ENCODE results near the gene ATXN10.

DNA sequence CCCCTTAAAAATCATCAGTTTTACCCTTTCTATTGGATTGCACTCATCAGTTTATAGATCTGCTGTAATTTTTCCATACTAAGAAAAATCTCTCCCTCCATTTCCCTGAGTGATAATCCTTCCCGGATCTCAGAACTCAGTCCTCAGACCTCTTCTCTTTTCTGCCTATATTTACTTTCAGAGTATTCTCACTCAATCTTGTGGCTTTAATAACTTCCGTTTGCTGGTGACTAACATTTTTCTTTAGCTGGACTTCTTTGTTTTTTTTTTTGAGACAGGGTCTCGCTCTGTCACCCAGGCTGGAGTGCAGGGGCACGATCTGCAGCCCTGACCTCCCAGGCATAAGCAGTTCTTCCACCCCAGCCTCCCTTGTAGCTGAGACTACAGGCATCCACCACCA, 10.4 kb downstream of the ATXN10 start:
- TF ChIP-seq ARNT (IDR thresholded peaks at IDR 0.05) = no peak
- no peak for TF ChIP-seq CTBP1 (IDR thresholded peaks at IDR 0.05; ENCODE audit: borderline replicate concordance)
- TF ChIP-seq ELF4 (IDR thresholded peaks at IDR 0.05) = no peak
- TF ChIP-seq, protein P1, sequence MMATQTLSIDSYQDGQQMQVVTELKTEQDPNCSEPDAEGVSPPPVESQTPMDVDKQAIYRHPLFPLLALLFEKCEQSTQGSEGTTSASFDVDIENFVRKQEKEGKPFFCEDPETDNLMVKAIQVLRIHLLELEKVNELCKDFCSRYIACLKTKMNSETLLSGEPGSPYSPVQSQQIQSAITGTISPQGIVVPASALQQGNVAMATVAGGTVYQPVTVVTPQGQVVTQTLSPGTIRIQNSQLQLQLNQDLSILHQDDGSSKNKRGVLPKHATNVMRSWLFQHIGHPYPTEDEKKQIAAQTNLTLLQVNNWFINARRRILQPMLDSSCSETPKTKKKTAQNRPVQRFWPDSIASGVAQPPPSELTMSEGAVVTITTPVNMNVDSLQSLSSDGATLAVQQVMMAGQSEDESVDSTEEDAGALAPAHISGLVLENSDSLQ (IDR thresholded peaks at IDR 0.05) = no peak
- TF ChIP-seq ZNF384 (IDR thresholded peaks at IDR 0.05) = no peak
- no peak for TF ChIP-seq FOXM1 (IDR thresholded peaks at IDR 0.05; ENCODE audit: borderline replicate concordance)
- no peak for TF ChIP-seq SP1 (IDR thresholded peaks at IDR 0.05)
- no peak for TF ChIP-seq BHLHE40 (IDR thresholded peaks at IDR 0.05; ENCODE audit: borderline replicate concordance)
- no peak for TF ChIP-seq TARDBP (IDR thresholded peaks at IDR 0.05)
- no peak for TF ChIP-seq SUZ12 (IDR thresholded peaks at IDR 0.05)
- TF ChIP-seq LEF1 (IDR thresholded peaks at IDR 0.05; ENCODE audit: borderline replicate concordance) = no peak
